Stimulated activated CD8-positive, alpha-beta memory T cell treated with anti-CD3 and anti-CD28 coated beads, Interleukin-4, amount 100 ng/mL, for 24 hours (primary cell): ENCODE results near the gene INPP1.
"Not testable (repeated sequence)": the region's sequence is repeated elsewhere in the genome, so short reads cannot be mapped to it uniquely, and the experiment has no call there.

ENCODE experiments used
- DNase-seq: peaks from one replicate; pipeline ENCODE4 v3.0.0-alpha.2; 2020; ENCODE audit warnings: low read depth

Gene INPP1

GRCh38 chr2:190343536-190344275 lies at the start of gene INPP1:
Gene INPP1 (plus strand): TSS chr2:190343589. CDS start chr2:190360103, 16,514 bp downstream.
- no peak for DNase-seq

GRCh38 chr2:190297880-190298279 lies 45.5 kb upstream of the INPP1 start:
- not testable (repeated sequence) for DNase-seq

GRCh38 chr2:190301032-190301431 lies 42.4 kb upstream of the INPP1 start:
- no peak for DNase-seq

GRCh38 chr2:190302052-190302451 lies 41.3 kb upstream of the INPP1 start:
- no peak for DNase-seq

GRCh38 chr2:190303647-190304046 lies 39.7 kb upstream of the INPP1 start:
- no peak for DNase-seq

- no peak for DNase-seq
Observed at GRCh38 chr2:190304404-190304803, 39.0 kb upstream of the INPP1 start.

- no peak for DNase-seq
Observed at GRCh38 chr2:190308031-190308430, 35.4 kb upstream of the INPP1 start.

- no peak for DNase-seq
Observed at GRCh38 chr2:190311893-190312634, 31.3 kb upstream of the INPP1 start.

- DNase-seq, result not testable (repeated sequence)
Observed at GRCh38 chr2:190312635-190313025, 30.8 kb upstream of the INPP1 start.

GRCh38 chr2:190313880-190314279 lies 29.5 kb upstream of the INPP1 start:
- DNase-seq, result no peak

GRCh38 chr2:190315273-190315672 lies 28.1 kb upstream of the INPP1 start:
- no peak for DNase-seq

- no peak for DNase-seq
Observed at GRCh38 chr2:190318514-190318913, 24.9 kb upstream of the INPP1 start.

- no peak for DNase-seq
Observed at GRCh38 chr2:190318931-190319554, 24.3 kb upstream of the INPP1 start.

- peak; percentile 87 for DNase-seq
Observed at GRCh38 chr2:190319555-190320498, 23.6 kb upstream of the INPP1 start, which contains the start of gene HIBCH. Gene HIBCH (minus strand): TSS chr2:190319826. CDS start chr2:190319750, 76 bp downstream.

GRCh38 chr2:190320696-190321095 lies 22.7 kb upstream of the INPP1 start:
- no peak for DNase-seq

- DNase-seq, result no peak
Observed at GRCh38 chr2:190323406-190323805, 20.0 kb upstream of the INPP1 start.

GRCh38 chr2:190325588-190325987 lies 17.8 kb upstream of the INPP1 start:
- no peak for DNase-seq

GRCh38 chr2:190327867-190328572 lies 15.4 kb upstream of the INPP1 start:
- no peak for DNase-seq

- DNase-seq, result no peak
Observed at GRCh38 chr2:190328573-190329147, 14.7 kb upstream of the INPP1 start.

- DNase-seq, result no peak
Observed at GRCh38 chr2:190333395-190333794, 10.0 kb upstream of the INPP1 start.

GRCh38 chr2:190333928-190334327 lies 9.5 kb upstream of the INPP1 start:
- DNase-seq, result no peak
